NCI-H345 (cell line): ENCODE data around the gene WDR45.

Source experiments
- DNase-seq: peaks from one replicate; lab custom pipeline; 2025; lab: John Stamatoyannopoulos, UW

WDR45 gene

DNA sequence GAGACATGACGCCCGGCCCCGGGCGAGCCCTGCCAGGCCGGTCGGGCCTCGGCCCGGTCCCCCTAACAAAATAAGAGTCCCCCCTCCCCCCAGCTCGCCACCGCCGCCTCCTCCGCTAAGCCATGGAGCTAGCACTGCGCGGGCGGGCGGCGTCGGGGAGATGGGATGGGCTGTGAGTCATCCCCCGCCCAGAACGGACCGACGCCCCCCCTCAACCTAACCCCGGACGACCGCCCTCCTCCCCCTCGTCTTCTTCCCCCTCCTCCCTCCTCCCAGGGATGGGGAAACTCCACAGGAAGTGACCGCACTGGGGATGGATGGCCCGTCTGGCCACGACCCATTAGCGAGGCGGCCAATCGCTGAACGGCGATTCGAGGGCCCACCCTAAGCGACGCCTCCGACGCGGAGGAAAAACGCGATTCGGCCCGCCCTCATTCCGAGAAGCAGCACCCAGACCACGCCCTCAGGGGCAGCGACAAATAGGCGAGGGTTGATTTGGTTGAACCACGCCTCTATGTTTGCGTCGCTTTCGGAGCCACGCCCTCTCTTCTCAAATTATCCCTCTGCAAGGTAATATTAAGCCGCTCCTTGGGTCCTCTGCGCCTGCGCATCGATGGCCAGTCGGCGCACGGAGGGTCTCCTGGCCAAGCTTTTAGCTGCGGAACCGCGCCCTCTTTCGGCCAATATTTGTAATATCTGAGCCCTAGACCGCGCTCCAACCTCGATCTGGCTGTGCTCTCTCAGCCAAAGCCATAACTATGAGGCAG, 36.3 kb downstream of the WDR45 start, which contains the start of gene TFE3:
TFE3 (minus strand) TSS at position 138 of the 767 bp plus-strand sequence; CDS start at position 7, 131 bp downstream.
- peak; percentile 99 for DNase-seq

DNA sequence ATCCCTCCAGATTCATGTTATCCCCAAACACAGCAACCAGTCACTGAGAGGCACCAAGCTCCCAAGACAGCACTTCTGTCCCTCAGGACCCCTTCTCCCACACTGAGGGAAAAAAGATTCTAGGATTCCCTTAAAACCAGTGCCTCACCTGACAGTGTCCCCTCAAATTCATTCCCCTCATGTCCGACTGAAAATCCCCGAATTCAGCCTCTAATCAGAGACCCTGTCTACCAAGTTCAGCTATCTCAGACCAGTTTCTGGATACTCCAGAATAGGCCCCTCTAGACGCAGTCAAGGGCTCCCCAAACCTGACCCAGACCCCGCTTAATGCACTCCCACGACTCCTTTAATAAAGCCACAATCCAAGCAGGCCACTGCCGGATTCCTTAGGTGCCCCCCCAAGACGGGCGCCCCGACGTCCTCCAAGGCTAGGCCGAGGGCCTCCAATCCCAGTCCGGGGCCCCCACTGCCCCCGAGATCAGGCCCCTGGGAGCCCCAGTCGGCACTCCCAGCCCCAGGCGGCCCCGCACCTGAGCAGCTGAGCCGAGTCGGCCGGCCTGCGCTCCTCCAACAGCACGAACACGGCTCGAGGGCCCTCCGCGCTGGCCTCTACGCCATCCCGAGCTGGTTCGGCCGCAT, 37.0 kb downstream of the WDR45 start:
- no peak for DNase-seq

DNA sequence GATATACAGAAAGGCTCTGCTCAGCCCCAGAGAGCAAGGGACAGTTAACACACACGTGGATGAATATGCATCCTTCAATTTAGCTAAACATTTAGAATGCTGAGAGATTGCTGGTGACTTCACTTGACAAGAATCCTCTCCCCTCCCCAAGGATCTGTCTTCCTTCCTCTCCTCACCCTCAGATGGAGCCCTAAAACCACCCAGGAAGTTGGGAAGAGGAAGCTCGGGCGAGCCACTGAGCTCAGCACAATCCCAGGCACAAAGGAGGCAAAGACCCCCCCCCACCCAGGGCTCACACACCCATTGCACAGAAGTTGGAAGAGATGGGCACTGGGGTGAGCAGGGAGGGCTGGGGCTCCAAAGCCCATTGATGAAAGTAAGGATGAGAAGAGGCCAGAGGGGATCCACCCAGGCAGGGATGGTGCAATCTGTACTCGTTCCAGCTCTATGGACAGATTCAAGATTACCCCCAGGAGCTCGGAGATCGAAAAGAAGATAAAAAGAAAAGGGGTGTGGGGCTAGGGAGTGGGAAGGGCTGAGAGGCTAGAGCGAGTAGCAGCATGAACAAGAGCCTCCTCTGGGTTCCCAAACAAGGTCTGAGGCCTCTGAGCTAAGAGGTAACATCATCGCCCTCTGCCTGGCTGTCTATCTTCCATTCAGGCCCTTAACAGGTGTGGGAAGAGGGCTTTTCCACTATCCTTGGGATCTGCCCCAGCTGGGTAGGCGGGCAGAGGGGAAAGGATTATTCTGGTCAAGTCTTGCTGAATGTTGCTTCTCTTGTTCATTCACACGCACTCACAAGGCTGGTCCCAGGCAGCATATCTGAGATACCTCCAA, 37.7 kb downstream of the WDR45 start:
- no peak for DNase-seq

DNA sequence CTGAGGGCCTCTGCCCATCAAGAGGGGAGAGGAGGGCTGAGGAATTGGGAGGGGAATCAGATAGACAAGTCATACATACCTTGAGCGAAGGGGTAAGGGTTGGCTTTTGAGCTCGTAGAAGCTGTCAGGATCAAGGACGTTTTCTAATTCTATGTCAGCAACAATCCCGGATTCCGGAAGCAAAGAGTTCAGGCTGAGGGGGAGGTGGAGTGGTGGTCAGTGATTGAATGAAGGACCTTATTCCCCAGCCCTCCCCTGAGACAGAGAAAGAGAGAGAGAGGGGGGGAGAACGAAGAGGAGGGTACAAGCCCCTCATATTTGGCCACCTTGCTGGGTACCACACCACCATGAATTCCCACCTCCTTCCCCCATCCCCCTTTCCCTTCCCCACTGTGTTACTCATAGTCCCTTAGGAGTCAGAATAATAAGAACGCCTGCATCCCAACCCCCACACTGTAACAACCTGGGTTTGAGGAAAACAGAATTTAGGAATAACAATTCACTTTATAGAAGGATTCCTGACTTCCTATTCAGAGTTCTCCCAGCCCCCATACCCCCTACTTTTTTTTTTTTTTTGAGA, 39.2 kb downstream of the WDR45 start:
- no peak for DNase-seq

DNA sequence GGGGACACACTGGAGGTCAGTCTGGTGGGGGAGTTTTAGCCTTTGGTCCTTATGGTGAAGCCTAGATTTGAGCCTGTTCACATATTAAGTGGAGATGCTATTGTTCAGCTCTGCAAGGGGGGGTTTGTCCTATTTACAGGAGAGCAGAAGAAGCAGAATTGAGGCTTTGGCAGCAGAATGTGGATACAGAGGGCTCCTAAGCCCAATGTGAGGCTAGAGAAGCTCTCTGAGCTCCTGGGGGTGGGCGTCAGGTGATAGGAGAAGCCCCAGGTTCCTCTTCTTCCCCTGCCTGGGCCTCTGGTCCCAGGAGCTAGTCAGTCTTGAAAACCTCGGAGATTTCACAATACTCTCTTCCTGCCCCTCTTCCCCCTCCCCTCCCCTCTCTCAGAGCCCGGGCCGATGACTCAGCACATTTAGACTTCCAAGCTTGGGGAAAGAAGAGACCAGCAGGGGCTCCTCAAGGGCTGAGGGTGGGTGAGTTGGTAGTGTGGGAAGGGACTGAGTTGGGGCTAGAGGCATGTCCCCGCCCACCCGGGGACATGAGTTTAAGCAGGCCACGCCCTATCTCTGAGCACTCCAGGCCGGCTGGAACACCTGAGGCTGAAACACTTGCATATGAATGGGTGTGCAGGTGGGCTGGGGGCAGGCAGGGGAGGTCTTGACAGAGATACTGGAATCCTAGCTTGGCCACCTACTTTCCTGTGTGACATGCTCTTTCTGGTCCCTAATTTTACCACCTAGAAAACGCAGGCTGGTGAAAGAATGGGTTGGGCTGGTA, 39.9 kb downstream of the WDR45 start:
- DNase-seq, result peak; percentile 38

DNA sequence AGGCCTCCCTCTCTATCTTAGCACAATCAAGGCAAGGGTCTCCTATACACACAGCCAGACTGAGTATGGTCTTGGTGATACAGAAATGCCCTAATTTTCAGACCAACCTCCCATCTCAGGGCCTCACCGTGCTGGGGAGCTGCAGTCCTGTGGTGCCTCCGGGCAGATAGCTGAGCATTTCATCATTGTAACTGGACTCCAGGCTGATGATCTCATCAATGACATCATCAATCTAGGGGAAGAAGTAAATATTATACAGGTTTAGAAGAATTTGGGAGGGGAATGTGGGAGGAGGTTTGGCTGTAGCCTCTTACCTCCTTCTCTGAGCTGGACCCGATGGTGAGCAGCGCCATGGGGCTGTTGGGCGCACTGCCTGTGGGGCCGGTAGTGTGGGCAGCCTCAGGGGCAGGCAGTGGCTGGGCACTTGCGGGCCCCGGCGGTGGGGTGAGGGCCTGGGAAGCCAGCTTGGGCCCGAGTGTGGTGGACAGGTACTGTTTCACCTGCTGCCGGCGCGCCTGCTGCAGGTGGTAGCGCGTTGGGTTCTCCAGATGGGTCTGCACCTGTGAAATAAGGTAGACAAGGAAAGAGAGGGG, 41.7 kb downstream of the WDR45 start:
- no peak for DNase-seq

DNA sequence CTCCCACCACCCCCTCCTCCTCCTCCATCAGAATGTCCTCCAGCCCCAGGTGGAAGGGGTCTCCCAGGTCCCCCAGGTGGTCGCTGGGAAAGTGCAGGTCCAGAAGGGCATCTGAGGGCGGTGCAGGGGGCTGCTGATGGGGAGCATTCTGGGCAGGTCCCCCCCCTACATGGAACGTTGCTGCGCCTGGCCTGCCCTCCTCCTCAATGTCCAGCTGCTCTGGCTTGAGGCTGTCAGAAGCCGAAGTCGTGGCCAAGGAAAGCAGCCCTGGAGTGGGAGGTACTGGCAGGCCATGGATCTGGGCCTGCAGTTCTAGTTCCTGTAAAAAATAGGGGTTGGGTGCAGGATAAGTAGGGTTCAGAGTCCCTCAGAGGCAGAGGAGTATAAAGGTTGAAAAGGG, 49.4 kb downstream of the WDR45 start:
- DNase-seq, result no peak

DNA sequence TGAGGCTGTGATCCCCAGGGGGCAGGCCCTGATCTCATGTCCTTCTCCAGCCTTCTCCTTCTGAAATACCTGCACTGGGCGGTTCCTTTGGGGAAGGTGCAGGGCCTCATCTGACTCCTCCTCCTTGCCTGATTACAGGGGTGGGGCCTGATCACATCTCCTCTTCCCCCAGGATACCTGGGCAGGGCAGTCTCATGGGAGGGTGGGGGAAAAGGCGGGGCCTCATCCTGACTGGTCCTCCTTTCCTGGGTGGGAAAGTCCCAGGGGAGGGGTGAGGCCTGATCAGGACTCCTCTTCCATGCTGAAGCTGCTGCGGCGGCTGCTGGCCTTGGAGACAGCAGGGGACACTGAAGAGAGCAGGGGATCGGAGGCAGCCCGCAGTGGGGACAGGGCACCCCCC, 49.8 kb downstream of the WDR45 start:
- DNase-seq, result no peak
